NCI-H2171 treated with DMSO at 0.1 percent for 48 hours (cell line): ENCODE results near the gene BOC.

Source experiments
- DNase-seq: peaks from one replicate; lab custom pipeline; 2025; lab: John Stamatoyannopoulos, UW

The BOC gene

DNA sequence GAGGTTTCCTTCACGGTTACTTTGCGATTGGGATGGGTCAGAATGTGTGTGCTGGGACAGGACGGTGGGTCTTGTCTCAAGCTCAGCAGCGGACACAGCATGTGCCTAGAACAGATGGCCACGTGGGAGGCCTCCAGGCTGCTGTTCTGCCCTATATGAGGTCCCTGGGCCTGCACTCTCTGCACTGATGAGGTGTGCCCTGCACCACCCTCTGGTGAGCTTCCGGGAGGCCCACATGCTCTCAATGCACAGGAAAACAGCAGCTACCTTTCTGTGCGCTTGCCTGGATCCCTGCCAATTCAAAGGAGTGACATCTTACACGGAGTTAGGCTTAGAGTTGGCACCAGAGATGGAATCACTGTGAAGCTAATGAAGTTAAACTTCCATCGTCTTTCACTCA lies 59.8 kb downstream of the BOC start:
- peak; percentile 60 for DNase-seq

DNA sequence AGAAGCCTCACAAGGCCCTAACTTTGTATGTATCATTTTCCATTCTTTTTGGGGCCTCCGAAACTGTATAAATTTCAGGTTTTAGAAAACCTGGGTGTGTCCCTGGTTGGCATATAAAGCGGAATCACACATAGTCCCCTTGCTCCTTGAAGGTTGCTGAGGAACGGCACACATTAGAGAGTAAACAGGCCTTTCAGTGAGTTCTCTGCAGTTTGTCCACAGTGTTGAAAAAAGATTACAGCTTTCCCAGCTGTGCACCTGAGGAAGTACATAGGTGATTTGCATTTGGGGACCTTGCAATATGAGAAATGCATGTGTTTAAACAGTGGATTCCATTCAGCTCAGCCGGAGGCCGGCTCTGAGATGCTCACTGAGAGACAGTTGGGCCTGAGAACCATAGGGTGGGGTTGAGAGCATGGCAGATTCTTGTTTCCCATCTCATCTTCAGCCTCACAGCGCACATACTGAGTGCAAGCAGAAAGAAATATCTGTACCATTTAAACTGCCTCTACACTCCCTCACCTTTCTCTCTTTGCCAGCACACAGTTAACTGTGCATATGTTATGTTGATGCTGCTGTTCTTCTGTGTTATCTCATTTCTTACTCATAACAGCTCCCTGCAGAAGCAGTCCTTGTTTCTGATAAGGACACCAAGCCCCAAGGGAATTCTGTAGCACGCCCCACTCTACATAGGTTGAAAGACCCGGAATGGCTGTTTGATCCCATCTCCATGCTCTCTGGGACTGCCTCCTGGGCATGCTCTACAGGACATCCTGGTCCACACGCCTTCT lies 60.4 kb downstream of the BOC start:
- DNase-seq: no peak

DNA sequence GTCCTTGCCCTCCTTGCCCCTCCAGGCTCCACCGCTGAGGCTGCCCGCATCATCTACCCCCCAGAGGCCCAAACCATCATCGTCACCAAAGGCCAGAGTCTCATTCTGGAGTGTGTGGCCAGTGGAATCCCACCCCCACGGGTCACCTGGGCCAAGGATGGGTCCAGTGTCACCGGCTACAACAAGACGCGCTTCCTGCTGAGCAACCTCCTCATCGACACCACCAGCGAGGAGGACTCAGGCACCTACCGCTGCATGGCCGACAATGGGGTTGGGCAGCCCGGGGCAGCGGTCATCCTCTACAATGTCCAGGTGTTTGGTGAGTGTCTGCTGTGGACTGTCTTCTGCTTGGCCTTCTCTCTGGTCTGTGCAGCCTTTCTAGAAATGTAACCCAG lies 61.0 kb downstream of the BOC start:
- no peak for DNase-seq

DNA sequence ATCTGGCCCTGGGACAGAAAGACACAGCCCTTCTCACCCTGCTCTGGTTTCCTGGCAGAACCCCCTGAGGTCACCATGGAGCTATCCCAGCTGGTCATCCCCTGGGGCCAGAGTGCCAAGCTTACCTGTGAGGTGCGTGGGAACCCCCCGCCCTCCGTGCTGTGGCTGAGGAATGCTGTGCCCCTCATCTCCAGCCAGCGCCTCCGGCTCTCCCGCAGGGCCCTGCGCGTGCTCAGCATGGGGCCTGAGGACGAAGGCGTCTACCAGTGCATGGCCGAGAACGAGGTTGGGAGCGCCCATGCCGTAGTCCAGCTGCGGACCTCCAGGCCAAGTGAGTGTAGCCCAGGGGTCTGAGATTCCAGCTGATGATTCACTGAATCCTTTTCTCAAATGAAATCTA lies 61.7 kb downstream of the BOC start:
- no peak for DNase-seq

DNA sequence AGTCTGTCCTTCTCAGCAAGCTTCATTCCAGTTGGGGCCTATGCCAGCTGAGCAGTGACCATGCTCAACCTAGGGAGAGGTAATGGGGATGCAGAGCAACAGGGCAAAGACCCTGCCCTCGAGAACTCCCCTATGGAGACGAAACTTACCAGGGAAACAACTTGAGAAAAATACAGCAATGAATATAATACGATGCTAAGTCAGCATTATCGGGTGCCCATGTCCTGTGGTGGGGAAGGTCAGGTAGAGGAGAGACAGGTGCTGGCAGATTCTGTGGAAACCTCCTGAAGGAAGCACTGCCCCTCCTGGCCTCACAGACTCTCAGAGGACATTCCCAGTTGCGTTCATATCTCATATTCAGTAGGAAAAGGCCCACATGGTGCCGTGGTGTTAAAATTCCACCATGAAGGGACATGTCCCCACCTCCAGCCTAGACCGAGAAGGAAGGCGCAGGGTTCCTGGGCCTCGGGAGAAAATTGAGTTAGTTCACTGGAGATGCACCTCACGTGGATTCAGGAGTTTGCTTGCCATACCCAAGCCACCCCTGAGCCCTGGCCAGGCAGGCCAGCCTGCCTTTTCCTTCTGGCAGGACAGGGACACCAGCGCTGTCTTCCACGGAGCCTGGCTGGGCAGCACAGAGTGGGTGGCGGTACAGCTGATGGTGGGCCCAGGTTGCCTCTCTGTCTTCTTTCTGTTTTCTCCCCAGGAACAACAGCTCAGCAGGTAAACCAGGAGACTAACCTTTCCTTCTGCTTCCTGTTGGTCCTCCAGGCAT lies 62.4 kb downstream of the BOC start:
- DNase-seq: no peak

DNA sequence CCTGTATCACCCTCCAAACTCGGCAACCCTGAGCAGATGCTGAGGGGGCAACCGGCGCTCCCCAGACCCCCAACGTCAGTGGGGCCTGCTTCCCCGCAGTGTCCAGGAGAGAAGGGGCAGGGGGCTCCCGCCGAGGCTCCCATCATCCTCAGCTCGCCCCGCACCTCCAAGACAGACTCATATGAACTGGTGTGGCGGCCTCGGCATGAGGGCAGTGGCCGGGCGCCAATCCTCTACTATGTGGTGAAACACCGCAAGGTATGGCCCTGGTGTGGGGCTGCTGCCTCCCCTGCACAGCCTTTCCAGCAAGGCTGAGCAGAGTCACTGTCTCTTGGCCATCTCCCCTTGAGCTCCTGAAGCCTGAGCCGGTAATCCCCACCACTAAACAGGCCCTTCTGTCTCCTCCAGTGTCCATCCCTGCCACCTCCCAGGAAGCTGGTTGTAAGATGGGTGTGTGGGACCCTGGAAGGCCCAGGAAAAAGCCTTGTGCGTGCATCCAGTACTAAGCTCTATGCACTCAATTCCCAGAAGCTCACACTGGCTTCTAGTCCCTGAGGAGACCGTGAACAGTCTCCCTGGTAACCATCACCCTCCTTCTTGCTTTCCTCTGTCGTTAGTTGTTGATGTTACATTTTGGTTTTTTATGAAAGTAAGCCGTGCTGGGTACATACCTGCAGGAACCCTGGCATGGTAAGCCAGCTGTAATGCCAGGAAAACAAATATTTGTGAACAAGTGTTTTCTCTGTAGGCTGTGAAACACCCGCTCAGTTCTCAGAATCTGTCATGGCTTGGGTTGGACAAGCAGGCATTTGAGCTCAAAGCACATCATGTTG lies 63.3 kb downstream of the BOC start:
- no peak for DNase-seq

DNA sequence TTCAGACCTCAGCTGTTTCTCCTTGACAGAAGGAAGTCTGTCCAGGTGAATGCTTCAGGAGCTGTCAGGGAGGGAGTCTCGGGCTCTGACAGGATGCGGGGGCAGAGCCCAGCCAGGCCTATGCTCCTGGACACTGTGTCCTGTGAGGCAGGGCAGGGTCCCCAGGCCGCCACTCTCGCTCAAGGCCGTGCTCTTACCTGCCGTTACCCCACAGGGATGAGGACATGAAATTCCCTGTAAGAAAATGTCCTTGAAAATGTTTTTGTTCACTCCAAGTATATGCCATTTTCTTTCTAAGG lies 63.9 kb downstream of the BOC start:
- no peak for DNase-seq

DNA sequence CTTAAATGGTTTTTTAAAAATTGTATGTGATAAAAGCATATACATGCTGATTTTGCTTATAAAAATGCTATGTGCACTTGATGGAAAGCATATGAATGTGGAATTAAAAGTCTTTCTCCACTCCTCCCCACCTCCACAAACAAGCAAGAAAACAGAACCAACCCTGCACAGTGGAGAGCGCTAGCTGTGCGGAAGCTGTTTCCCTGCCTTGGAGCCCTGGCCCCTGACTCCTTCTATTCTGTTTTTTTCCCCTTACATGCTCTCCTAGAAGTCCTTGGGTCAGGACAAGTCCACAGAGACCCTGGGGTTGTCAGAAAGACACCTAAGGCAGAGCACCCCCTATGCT lies 64.2 kb downstream of the BOC start:
- no peak for DNase-seq

DNA sequence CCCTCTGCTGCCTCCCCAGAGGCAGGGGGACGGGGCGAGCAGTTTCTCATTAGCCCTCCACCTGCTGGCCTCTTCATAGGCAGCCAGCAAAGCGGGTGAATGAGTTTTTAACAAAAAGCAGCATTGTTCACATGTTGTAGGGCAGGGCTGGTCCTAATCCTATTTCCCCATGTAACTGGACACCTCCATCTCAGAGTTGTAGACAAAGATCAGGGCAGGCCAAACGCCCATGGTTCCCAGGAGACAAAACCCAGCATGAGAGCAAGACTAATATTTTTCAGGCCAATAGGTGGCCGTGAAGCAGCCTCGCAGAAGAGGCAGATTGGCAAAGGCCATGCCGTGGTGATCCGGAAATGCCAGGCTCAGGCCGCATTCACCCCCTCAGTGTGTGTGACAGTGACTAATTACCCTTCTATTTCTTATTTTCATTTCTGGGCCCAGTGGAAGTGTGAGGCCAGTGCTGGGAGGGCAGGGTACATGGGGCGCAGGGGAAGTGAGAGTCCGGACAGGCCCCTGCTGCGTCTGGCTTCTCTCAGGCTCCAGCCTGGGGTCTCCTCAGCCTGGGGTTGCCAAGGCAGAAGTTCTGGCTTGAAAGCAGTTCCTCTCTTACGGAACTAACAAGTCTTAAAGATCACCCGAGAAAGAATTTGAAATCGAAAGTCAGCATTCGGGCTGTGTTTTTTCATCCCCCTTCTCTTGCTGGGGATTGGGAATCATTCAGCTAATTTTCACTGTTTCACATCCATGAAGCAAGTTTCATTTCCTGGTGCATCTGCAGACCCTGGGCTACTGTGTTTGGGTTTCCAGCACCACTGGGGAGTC lies 64.8 kb downstream of the BOC start:
- DNase-seq: no peak

DNA sequence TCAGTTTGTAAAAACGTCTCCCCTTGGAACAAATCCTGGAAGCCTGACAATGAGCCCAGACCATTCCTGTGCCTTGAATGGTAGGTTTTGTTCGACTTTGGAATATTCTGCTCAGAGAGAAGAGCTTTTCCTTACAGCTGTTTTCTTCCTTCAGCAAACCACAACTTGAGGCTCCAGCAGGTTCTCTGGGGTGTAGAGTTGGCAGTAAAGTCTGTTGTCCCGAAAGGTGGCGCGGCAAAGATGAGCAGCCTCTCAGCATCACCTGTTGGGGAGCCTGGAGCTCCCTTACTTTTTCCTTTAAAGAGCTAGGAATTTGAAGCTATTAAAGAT lies 65.4 kb downstream of the BOC start:
- DNase-seq: no peak

DNA sequence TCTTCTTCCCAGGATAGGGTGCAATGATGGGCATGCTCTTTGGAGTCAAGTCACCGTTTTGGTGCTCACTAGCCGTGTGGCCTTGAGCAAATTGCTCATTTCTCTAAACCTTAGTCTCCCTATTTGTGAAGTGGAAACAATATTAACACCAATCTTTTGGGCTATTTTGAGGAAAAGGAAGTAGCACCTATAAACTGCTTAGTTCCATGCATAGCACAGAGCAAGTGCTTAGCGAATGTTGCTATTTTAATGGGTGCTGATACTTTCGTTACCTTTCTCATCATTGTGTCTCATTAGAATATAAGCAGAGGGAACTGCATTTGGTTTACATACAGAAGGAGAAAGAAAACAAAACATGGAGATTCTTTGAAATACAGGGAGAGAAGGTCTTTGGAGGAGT lies 66.1 kb downstream of the BOC start:
- DNase-seq: no peak

DNA sequence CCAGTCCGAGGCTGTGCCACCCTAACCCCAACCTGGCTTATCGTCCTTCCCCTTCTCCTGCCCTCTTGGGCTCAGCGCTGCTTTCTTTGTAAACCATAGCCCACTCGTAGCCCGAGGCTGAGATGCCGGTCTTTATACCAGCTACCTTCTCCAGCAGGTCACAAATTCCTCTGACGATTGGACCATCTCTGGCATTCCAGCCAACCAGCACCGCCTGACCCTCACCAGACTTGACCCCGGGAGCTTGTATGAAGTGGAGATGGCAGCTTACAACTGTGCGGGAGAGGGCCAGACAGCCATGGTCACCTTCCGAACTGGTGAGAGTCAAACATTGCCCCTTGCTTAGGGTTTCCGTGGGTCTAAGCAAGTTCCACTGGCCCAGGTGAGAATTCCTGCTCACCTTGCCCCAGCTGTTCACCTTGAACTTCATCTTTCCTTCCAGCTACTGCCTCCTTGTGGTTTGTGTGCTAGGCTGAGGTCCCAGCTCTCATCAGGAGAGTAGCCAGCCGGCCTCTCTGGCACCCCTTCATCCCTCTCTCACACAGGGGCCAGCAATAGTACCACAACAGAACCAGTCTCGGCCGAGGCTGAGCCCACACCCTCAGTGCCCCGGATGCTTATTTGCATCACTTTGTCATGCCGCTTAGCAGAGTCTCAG lies 66.7 kb downstream of the BOC start:
- no peak for DNase-seq

DNA sequence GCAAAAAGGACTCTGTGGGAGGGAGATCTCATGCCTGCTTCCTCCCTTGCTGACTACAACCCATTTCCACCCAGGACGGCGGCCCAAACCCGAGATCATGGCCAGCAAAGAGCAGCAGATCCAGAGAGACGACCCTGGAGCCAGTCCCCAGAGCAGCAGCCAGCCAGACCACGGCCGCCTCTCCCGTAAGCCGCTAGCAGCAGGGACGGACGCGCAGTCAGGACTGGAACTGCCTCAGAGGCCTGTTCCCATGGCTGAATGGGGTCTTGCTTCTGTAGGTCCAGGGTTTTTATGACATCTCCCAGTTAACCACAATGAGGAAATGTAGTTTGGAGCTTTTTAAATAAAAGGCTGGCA lies 67.2 kb downstream of the BOC start:
- DNase-seq: no peak

DNA sequence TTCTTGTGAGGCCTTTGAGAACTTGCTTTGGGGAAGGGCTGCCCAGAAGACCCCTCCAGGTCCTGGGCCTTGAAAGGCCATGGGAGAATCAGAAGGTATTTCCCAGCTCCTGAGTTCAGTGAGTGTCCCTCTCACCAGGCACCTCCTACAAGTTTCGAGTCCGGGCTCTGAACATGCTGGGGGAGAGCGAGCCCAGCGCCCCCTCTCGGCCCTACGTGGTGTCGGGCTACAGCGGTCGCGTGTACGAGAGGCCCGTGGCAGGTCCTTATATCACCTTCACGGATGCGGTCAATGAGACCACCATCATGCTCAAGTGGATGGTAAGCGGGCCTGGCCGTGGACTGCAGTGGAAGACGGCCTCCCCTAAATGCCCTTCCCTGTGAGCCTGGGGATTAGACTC lies 68.3 kb downstream of the BOC start:
- DNase-seq: no peak

DNA sequence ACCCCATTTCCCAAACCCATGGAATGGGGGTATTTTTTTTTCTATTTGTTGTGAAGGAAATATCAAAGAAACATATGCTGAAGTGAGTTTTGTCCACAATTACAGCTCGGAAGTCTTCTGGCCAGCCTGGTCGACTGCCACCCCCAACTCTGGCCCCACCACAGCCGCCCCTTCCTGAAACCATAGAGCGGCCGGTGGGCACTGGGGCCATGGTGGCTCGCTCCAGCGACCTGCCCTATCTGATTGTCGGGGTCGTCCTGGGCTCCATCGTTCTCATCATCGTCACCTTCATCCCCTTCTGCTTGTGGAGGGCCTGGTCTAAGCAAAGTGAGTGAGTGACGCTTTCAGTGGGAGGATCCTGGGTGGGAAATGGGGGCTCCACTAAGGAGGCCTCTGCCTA lies 71.9 kb downstream of the BOC start:
- DNase-seq: no peak

DNA sequence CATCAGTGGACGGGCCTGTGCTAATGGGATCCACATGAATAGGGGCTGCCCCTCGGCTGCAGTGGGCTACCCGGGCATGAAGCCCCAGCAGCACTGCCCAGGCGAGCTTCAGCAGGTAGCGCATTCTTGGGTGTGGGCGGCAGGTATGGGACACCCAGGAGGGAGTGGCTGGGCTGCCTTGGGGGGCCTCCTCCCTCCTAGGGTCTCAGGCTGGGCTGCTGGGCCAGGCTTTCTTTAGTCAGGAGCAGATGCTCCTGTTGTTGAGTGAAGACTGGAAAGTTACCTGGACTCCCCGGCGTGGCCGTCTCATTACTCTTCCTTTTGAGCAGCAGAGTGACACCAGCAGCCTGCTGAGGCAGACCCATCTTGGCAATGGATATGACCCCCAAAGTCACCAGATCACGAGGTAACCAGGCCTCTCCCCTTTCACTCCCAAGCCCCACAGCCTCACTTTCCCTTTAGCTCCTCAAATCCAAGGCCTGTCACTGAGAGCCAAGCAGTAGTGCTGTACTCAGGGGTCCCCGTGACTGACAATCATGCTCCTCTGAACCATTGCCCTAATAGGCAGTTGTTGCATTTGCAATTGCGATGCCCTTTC lies 73.2 kb downstream of the BOC start:
- DNase-seq: no peak

DNA sequence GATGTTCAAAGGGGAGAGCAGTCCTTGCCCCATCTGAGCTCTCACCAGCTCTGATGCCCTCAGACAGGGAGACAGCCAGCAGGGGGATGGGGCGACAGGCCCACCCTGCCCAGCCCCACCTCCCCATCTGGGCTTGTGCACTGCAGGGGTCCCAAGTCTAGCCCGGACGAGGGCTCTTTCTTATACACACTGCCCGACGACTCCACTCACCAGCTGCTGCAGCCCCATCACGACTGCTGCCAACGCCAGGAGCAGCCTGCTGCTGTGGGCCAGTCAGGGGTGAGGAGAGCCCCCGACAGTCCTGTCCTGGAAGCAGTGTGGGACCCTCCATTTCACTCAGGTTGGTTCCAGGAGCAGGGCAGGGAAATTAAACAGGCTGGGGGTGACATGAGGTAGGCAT lies 73.9 kb downstream of the BOC start:
- DNase-seq: no peak

DNA sequence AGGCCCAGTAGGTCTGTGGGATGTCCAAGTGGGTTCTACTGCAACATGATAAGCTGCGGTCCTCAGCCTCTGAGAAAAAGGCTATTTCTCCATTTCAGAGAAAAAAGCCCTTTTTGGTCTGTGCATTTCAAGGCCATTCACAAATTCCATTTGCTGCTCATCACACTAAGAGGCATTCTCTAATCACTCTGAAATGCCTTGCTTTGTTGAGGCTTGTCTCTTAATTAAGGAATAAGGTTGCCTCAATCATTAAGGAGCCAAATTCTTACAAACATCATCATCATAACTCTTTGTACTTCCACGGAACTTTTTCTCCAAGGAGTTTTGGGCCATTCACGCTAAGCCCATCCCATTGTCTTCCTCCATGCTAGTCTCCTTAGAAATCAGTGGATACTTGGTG lies 74.4 kb downstream of the BOC start:
- DNase-seq: no peak

DNA sequence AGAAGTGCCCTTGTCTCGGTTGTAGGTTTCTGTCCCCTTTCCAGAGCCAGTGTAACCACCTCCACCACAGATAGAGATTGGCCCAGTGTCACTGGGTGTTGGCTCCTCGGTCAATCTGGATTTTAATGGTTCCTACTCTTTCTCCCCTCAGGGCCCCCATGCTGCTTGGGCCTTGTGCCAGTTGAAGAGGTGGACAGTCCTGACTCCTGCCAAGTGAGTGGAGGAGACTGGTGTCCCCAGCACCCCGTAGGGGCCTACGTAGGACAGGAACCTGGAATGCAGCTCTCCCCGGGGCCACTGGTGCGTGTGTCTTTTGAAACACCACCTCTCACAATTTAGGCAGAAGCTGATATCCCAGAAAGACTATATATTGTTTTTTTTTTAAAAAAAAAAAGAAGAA lies 75.2 kb downstream of the BOC start:
- DNase-seq: no peak

DNA sequence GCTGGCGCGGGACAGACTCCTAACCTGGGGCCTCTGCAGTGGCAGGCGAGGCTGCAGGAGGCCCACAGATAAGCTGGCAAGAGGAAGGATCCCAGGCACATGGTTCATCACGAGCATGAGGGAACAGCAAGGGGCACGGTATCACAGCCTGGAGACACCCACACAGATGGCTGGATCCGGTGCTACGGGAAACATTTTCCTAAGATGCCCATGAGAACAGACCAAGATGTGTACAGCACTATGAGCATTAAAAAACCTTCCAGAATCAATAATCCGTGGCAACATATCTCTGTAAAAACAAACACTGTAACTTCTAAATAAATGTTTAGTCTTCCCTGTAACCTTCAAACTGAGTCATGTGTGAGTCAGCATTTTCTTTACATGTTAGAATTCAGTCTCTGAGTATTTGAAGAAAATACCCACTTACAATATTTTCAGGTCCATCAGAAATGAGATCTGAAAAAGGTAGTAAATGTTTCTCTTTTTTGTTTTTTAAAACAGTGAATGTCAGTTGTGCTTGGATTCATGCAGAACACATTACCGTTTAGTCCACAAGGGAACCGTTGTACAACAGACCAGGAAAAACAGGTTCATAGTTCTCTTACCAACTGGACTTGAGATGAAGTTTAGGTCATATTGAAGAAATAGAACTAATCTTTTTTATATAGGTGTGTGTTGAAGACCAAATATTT lies 75.9 kb downstream of the BOC start:
- DNase-seq: no peak
